Loucy (cell line): ENCODE measurements around the gene CAMTA1.

ENCODE experiments used
- CTCF ChIP-seq: fragments of 200-600 bp; sonication (generic); conservative IDR thresholded peaks from 2 replicates; pipeline ENCODE4 v1.5.1; 2014; ENCODE audit warnings: mild to moderate bottlenecking, antibody characterized with exemption, low read length
- EZH2phosphoT487 ChIP-seq: fragments of 200-600 bp; IDR thresholded peaks from 2 replicates; pipeline ENCODE4 v1.6.1; 2018; ENCODE audit warnings: antibody characterized with exemption, mild to moderate bottlenecking, moderate library complexity, borderline replicate concordance

DNA sequence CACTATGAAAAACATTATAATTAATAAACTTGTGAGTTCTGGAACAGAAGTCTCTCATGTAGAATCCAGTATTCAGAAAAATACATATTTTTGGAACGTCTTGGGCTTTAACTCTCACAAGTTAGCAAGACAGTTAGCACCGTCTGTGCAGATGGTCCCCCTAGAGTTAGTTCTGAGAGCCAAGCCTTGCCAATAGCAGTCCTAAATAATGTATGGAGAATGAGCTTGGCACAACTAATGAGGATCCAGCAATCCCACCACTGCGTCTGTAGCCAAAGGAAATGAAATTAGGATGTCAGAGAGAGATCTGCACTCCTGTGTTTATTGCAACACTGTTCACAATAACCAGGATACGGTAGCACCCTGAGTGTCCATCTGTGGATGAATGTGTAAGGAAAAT lies 931.3 kb downstream of the CAMTA1 start:
- TF ChIP-seq EZH2phosphoT487: no peak
- TF ChIP-seq CTCF: no peak
